Gastrocnemius medialis (tissue), 4 donors: ENCODE measurements around the gene ZNF524. TPM values are rescaled to one million over a fixed set of nuclear protein-coding genes. Genes with fewer than 3 reads are reported as not detected.

Experiments
- ATAC-seq, 2 donors: fragments of 150-250 bp; one replicate each; pipeline ENCODE4 v1.9.1; 2016
- DNase-seq, 2 donors: peaks; one replicate each; pipeline ENCODE4 v3.0.0-alpha.2; 2019
- H3K27ac ChIP-seq, 4 donors: fragments of 200-600 bp; sonication (generic); 1 replicate in 1 of 4; 2 replicates in 3 of 4; pipeline ENCODE4 v1.5.1; 2016 to 2018; ENCODE audit warnings: mild to moderate bottlenecking in 2 of 4, moderate library complexity in 1 of 4
- H3K27me3 ChIP-seq, 3 donors: fragments of 200-600 bp; sonication (generic) in 2 of 3; 1 replicate in 1 of 3; 2 replicates in 2 of 3; pipeline versions ENCODE4 v1.5.1 to v1.6.0; 2016 to 2019; ENCODE audit warnings: mild to moderate bottlenecking in 1 of 3, moderate library complexity in 1 of 3
- H3K36me3 ChIP-seq, 2 donors: fragments of 200-600 bp; sonication (generic) in 1 of 2; one replicate each; pipeline ENCODE4 v1.5.1; 2017 to 2018
- H3K4me1 ChIP-seq, 2 donors: fragments of 200-600 bp; sonication (generic) in 1 of 2; one replicate each; pipeline ENCODE4 v1.5.1; 2016 to 2017; ENCODE audit warnings: mild to moderate bottlenecking in 2 of 2
- H3K4me3 ChIP-seq, 4 donors: fragments of 200-600 bp; sonication (generic) in 3 of 4; 1 replicate in 1 of 4; 2 replicates in 3 of 4; pipeline ENCODE4 v1.5.1; 2016 to 2019; ENCODE audit warnings: mild to moderate bottlenecking in 2 of 4
- H3K9me3 ChIP-seq, 3 donors: fragments of 200-600 bp; sonication (generic) in 2 of 3; 1 replicate in 1 of 3; 2 replicates in 2 of 3; pipeline ENCODE4 v1.5.1; 2016 to 2019
- CTCF ChIP-seq, 5 experiments: fragments of 450-650 bp in 3 of 5; fragments of 200-600 bp in 2 of 5; sonication (generic) in 2 of 5; IDR thresholded peaks in 4 of 5; conservative IDR thresholded peaks in 1 of 5; 1 replicate in 4 of 5; 2 replicates in 1 of 5; pipeline ENCODE4 v1.5.1; 2016 to 2019; ENCODE audit warnings: antibody characterized with exemption in 5 of 5, mild to moderate bottlenecking in 3 of 5, moderate library complexity in 3 of 5
- POLR2A ChIP-seq, 2 donors: fragments of 450-650 bp; IDR thresholded peaks; one replicate each; pipeline ENCODE4 v1.6.1; 2017; ENCODE audit warnings: antibody characterized with exemption in 2 of 2, mild to moderate bottlenecking in 2 of 2, moderate library complexity in 2 of 2
- in situ Hi-C, 4 donors: fragments of 200-750 bp; cut with MboI; loops; one replicate each; pipeline versions ENCODE4 v1.15.0 to v1.8.0; 2017; ENCODE audit warnings: low sequenced_read_pairs in 4 of 4
- intact Hi-C: fragments of 100-400 bp; cut with DNase I; formaldehyde crosslinking; loops from one replicate; pipeline ENCODE4 v1.15.1; 2023; ENCODE audit warnings: low total_unique reads
- total RNA-seq, 4 donors: library from RNA; depleted of rRNA; stranded (reverse); fragments of >200 nt; gene quantifications; one replicate each; pipeline versions ENCODE4 v1.1.0 to v1.2.3, GENCODE V29; 2016

Gene ZNF524
- total RNA-seq, 4 donors from 2014 or later = 35.6 to 61.7 (median 47.0) TPM

GRCh38 chr19:55623561-55623960, 23.5 kb downstream of the ZNF524 start:
- no peaks in the 10 kb centered on the region for H3K9me3 ChIP-seq
- ATAC-seq (peak; percentile 50 to 62), DNase-seq (peak; percentile 50 to 58)
- intact Hi-C loops (loop anchor here (5.0 kb wide), 1 partner anchor 216 kb away; the partner anchor contains the start of gene UBE2S), in situ Hi-C loops (no loop called here)
- peaks cover 38 to 45% of the 10 kb centered on the region in 2 donors for H3K4me1 ChIP-seq
- peak overlapping the region; percentile 97 to 99 (median 98) for H3K27ac ChIP-seq
- no peak for TF ChIP-seq POLR2A (IDR thresholded peaks at IDR 0.05)
- TF ChIP-seq CTCF (IDR thresholded peaks at IDR 0.05 in 4 of 5, conservative IDR thresholded peaks at IDR 0.05 in 1 of 5) = no peak
- peak overlapping the region; percentile 3 to 77 (median 72) for H3K4me3 ChIP-seq
- H3K36me3 ChIP-seq = peaks cover 0 to 7% of the 10 kb centered on the region in 2 donors
- no peaks in the 10 kb centered on the region for H3K27me3 ChIP-seq

- no peaks in the 10 kb centered on the region for H3K9me3 ChIP-seq
- peak within 1 kb of the TSS; percentile 97 to 99 (median 98) for H3K27ac ChIP-seq
- in situ Hi-C loops = loop anchor here in 3 of 4 donors (5.0 to 25.0 kb wide), 2 partner anchors 107 to 487 kb away; partner anchors contain the start of gene TNNT1 (in 1 of the 3)
- peaks cover 0 to 7% of the 10 kb centered on the region in 2 donors for H3K36me3 ChIP-seq
- TF ChIP-seq CTCF (IDR thresholded peaks at IDR 0.05 in 4 of 5, conservative IDR thresholded peaks at IDR 0.05 in 1 of 5) (no peak), POLR2A (IDR thresholded peaks at IDR 0.05) (peak; percentile 38 to 49)
- intact Hi-C loops = loop anchor here (1.0 to 5.0 kb wide), 4 partner anchors 19 to 217 kb away; partner anchors contain the start of genes U2AF2, UBE2S, ZNF524 and ZNF865
- DNase-seq (peak; percentile 89 to 91), ATAC-seq (peak; percentile 76 to 83)
- H3K27me3 ChIP-seq = no peaks in the 10 kb centered on the region
- H3K4me3 ChIP-seq = peak within 1 kb of the TSS; percentile 71 to 77 (median 74)
- peaks cover 30 to 37% of the 10 kb centered on the region in 2 donors for H3K4me1 ChIP-seq
Measured at GRCh38 chr19:55624109-55625003, 24.3 kb downstream of the ZNF524 start, which contains the start of gene ZNF784. TSS of gene ZNF784 (minus strand) at chr19:55624566. CDS start at chr19:55624561, 5 bp downstream.

GRCh38 chr19:55625004-55625326, 24.9 kb downstream of the ZNF524 start:
- Histone ChIP-seq H3K27ac (peak overlapping the region; percentile 97 to 99 (median 98)), H3K4me1 (peaks cover 26 to 31% of the 10 kb centered on the region in 2 donors), H3K4me3 (peak overlapping the region; percentile 71 to 77 (median 74)), H3K9me3 (no peaks in the 10 kb centered on the region), H3K27me3 (no peaks in the 10 kb centered on the region), H3K36me3 (peaks cover 0 to 7% of the 10 kb centered on the region in 2 donors)
- in situ Hi-C loops = loop anchor here in 3 of 4 donors (5.0 to 25.0 kb wide), 2 partner anchors 108 to 488 kb away; partner anchors contain the start of gene TNNT1 (in 1 of the 3)
- TF ChIP-seq POLR2A (IDR thresholded peaks at IDR 0.05) (no peak), CTCF (IDR thresholded peaks at IDR 0.05 in 4 of 5, conservative IDR thresholded peaks at IDR 0.05 in 1 of 5) (no peak)
- intact Hi-C loops = loop anchor here (2.0 kb wide), 1 partner anchor 30 kb away; the partner anchor contains the start of gene U2AF2
- ATAC-seq = no peak
- DNase-seq = no peak

- no peak overlapping the region for H3K27ac ChIP-seq
- in situ Hi-C loops = loop anchor here in 3 of 4 donors (5.0 to 25.0 kb wide), 2 partner anchors 109 to 489 kb away; partner anchors contain the start of gene TNNT1 (in 1 of the 3)
Measured at GRCh38 chr19:55626350-55626749, 26.3 kb downstream of the ZNF524 start.

More at GRCh38 chr19:55626350-55626749, 26.3 kb downstream of the ZNF524 start:
- TF ChIP-seq POLR2A (IDR thresholded peaks at IDR 0.05) (no peak), CTCF (IDR thresholded peaks at IDR 0.05 in 4 of 5, conservative IDR thresholded peaks at IDR 0.05 in 1 of 5) (no peak)
- intact Hi-C loops = no loop called here
- Histone ChIP-seq H3K9me3 (no peaks in the 10 kb centered on the region), H3K4me3 (no peak overlapping the region), H3K27me3 (no peaks in the 10 kb centered on the region), H3K36me3 (peaks cover 0 to 5% of the 10 kb centered on the region in 2 donors), H3K4me1 (peaks cover 17 to 19% of the 10 kb centered on the region in 2 donors)
- no peak for DNase-seq
- ATAC-seq = no peak
